GM21619 (cell line): ENCODE data around the gene C19orf73.
"Not testable (repeated sequence)": the region's sequence is repeated elsewhere in the genome, so short reads cannot be mapped to it uniquely, and the experiment has no call there.

Experiments used
- ATAC-seq: cut with Tn5 transposase; IDR thresholded peaks from one replicate; pipeline ENCODE4 v1.9.1; 2021; ENCODE audit not compliant: unreplicated experiment

C19orf73 gene

DNA sequence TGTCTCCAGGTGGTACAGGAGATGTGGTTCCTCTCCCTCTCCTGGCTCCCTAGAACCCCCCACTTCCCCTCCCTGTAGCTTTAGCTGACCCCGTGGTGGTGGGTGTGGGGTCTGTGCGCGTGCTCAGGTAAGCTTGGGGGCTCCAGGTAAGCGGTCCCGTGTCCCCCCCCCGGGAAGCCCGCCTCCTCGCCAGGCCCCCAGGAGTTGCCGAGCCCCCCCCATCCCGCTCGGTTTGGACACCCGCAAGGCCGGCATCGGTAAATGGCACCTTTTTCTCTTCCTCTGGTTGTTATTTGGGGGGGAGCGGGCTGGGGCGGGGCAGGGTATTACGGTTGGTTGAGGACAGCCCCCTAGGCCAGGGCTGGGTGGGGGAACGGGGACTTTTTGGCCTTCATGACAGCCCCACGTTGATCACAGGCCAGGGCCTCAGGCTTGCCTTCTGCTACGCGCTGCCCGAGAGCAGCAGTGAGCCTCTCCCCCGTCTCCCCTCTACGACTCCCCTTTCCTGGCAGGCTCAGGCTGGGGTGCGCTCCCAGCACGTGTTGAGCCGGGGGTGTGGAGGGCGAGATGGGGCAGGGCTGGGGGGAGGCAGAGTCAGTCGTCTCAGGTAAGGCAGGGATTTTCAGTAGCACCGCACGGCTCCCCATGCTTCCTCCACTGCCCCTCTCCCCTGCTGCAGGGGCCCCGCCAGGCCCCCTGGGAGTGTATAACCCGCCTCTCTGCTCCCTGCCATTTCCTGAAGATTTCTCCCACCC, 15.4 kb downstream of the C19orf73 start:
- no peak for ATAC-seq

- ATAC-seq: no peak
Measured at GRCh38 chr19:49102303-49102702, 16.6 kb downstream of the C19orf73 start.

GRCh38 chr19:49101160-49101559, 17.8 kb downstream of the C19orf73 start:
- ATAC-seq: no peak

DNA sequence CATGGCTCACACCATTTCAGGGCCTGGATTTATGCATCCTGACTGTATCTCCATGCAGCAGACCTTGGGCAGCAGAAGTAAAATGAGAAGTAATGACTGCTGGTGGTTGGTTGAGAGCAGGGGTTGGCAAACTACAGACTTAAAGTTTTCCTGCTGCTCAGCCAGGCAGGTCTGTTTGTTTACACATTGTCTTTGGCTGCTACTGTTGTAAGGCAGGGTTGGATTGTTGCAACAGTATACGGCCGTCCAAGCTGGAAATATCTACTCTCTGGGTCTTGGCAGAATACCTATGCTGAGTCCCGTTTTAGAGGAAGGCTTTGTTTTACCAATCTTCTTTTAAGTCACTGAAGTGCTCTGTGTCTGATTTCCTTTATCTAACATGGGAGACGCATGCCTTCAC, 20.1 kb downstream of the C19orf73 start:
- no peak for ATAC-seq

DNA sequence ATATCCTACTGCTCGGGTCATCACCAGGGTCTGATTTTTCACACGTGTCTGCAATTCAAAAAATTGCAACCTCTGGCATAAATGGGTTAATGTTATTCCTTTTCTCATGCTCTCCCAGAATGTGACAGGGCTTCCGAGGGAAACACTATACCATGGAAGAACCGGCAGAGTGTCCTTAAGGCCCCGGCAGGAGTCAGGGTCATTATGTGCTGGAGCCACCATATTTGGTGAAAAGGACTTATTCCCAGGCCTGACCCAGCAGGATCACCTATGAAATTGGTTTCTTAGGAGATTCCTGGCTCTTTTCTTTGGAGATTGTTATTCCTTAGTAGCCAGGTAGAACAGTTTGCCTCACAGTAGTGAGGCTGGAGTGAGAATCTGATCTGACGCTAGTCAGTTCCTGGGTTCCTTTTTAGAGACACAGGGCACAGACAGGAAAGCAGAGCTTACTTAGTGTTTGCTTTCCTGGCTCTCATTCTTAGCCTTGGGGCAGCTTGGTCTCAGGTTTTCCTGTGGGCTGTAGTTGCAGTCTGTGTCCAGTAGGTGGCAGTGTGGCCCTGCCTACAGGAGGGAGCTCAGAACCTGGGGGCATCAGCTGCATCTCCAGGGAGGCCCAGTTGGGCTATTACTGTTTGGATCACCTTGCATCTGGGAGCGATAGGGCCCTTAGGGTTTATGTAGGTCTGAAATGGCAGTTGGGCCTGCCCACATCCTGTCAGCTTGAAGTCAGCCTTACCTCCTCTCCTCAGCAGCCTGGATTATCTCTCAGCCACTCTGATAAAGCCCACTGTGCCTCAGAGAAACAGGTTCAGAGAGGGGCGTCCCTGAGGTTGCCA, 21.3 kb downstream of the C19orf73 start:
- ATAC-seq: no peak

DNA sequence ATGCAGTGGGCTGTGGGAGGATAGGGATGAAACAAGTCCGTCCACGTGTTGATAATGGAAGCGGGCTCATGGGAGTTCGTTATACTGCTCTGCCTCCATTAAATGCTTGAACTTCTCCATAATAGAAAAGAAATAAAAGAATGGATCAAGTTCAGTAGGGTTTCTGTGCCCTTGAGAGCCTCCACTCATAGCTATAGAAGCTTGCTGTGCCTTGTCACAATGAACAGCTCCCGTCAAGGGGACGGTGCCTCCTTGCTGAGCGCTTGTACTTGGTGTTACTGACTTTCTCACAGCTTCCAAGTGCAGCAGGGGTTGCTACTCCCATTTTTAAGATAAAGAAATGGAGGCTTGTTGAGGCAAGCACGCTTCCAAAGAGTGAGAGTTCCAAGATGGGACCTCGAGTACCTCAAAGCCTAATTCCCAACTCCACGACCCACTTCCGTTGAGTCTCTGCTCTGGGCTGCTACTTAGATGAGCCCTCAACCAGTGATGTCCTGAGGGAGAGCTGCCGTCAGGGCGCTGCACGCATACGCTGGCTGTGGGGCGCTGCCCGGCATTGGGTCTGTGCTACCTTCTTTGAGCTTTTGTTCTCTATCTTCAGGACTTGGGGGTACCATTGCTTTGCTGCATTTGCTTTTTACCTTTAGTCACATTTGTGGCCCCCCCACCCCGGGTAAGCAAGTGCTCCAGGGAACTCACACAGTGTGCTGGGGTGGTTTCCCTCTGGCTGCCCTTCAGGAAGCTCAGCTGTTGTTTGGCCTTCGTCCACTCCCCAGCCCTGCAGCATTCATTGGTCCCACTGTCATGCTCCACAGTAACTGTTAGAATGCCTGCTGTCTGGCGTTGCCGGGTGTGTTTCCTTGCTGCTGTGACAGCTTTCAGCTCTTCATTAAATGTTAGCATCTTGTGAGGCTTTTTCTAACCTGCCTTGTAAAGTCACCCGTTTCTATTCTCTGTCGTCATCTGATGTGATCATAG, 24.1 kb downstream of the C19orf73 start:
- no peak for ATAC-seq

GRCh38 chr19:49092686-49093085, 26.3 kb downstream of the C19orf73 start:
- no peak for ATAC-seq

GRCh38 chr19:49091391-49092038, 27.4 kb downstream of the C19orf73 start:
- no peak for ATAC-seq

GRCh38 chr19:49086296-49086695, 32.6 kb downstream of the C19orf73 start:
- ATAC-seq: no peak

- ATAC-seq: no peak
Measured at GRCh38 chr19:49085868-49086232, 33.1 kb downstream of the C19orf73 start.

DNA sequence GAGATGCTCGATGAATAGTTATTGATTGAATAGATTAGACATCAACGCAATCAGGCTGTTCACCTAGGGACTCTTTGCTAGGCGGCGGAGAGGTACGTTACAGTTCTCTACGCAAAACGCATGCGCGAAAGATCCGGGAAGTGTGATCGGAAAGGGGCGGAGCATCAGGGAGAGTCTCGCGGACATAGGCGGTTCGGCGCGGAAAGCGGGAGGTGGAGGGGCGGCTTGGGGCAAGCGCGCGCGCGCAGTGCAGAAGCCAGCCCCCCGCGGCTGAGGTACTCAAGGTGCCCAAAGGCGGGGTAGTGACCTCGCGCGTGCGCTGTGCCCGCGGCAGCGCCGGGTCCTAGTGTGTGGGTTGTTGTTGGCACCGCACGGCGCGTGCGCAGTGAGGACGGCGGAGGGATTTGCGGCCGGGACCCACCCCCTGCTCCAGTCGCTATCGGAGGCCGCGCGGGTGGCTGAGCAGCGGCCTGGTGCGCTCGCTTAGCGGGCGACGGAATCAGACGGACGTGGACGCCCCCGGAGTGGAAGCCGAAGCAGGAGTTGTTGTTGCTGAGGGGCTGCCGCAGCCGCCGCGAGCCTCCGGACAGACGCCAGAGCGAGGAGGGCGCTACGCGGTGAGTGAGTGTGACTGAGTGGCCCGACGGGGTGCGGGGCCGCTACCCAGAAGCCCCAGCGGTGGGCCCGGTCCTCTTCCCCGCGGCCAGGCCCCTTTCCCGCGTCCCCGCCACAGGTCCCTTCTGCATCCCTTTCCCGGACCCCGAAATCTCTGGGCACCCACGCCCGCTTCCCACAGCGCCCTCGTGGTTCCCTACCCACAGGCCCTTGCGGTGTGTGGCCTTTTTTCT, 33.7 kb downstream of the C19orf73 start, which contains the start of gene SNRNP70:
TSS of gene SNRNP70 (plus strand) at position 432 of the 848 bp plus-strand sequence. CDS start 964 bp downstream, outside the sequence.
- peak; percentile 83 for ATAC-seq

GRCh38 chr19:49084206-49085019, 34.5 kb downstream of the C19orf73 start:
- no peak for ATAC-seq

DNA sequence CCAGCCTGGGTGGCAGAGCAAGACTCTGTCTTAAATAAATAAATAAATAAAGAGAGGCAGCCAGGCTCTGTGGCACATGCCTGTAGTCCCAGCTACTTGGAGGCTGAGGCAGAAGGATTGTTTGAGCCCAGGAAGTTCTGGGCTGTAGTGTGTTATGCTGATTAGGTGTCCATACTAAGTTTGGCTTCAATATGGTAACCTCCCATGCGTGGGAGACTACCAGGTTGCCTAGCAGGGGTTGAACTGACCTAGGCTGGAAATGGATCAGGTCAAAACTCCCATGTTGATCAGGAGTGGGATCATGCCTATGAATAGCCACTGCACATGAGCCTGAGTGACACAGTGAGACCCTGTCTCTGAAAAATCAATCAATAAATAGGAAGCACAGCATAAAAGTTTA, 37.7 kb downstream of the C19orf73 start:
- no peak for ATAC-seq

- ATAC-seq: no peak
Measured at GRCh38 chr19:49080392-49080791, 38.6 kb downstream of the C19orf73 start.

DNA sequence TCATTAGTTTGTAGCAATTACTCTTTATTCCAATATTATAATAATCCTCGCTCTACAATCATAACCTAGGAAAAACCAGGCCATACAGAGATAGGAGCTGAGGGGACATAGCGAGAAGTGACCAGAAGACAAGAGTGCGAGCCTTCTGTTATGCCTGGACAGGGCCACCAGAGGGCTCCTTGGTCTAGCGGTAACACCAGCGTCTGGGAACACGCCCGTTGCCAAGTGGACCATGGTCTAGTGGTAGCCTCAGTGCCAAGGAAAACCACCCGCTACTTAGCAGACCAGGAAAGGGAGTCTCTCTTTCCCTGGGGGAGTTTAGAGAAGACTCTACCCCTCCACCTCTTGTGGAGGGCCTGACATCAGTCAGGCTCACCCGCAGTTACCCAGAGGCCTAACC, 44.1 kb downstream of the C19orf73 start:
- not testable (repeated sequence) for ATAC-seq

- no peak for ATAC-seq
Measured at GRCh38 chr19:49073514-49074378, 45.2 kb downstream of the C19orf73 start.

DNA sequence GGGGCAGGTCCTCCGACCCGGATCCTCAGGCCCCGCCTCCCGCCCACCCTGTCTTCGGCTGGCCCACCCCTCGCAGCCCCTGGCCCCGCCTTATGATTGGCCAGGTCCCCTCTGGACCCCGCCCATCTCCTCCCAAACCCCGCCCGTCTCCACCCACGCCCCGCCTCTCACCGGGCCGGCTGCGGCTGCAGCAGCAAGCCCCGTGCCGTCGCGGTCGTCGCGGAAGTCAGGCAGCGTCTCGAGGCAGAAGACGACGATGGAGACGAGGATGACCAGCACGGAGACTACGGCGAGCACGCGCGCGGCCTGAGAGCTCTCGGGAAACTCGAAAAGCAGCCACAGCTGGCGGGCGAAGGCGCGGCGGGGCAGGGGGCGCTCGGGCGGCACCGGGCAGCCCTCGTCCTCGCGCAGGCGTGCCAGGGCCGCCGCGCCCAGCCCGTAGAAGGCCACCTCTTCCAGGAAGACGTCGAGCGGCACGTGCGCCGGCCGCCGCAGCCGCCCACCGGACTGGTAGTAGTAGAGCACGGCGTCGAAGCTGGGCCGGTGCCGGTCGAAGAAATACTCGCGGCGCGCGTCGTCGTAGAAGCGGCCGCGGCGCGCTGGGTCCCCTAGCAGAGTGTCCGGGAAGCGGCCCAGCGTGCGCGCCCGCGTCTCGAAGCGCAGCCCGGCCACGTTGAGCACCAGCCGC, 46.9 kb downstream of the C19orf73 start:
- no peak for ATAC-seq
